Kidney glomerular epithelial cell (primary cell): ENCODE data around the gene RPL19.

Source experiments
- DNase-seq: peaks from one replicate; lab custom pipeline; 2025; lab: John Stamatoyannopoulos, UW

Gene RPL19

GRCh38 chr17:39173080-39173479 lies 27.0 kb upstream of the RPL19 start:
- DNase-seq, result no peak

GRCh38 chr17:39173526-39174274 lies 26.4 kb upstream of the RPL19 start:
- DNase-seq, result no peak

- no peak for DNase-seq
These were observed 25.0 kb upstream of the RPL19 start for GRCh38 chr17:39174920-39175694.

- no peak for DNase-seq
These were observed 24.4 kb upstream of the RPL19 start for GRCh38 chr17:39175695-39176093.

- no peak for DNase-seq
These were observed 22.8 kb upstream of the RPL19 start for GRCh38 chr17:39177256-39177655.

- DNase-seq, result no peak
These were observed 21.5 kb upstream of the RPL19 start for GRCh38 chr17:39178536-39178935.

GRCh38 chr17:39181303-39181702 lies 18.8 kb upstream of the RPL19 start:
- no peak for DNase-seq

- no peak for DNase-seq
These were observed 17.0 kb upstream of the RPL19 start for GRCh38 chr17:39183045-39183444.

GRCh38 chr17:39183720-39184119 lies 16.4 kb upstream of the RPL19 start:
- no peak for DNase-seq

- no peak for DNase-seq
These were observed 13.5 kb upstream of the RPL19 start for GRCh38 chr17:39186481-39187002.

GRCh38 chr17:39187152-39187830 lies 12.8 kb upstream of the RPL19 start:
- no peak for DNase-seq

- no peak for DNase-seq
These were observed 8.2 kb upstream of the RPL19 start for GRCh38 chr17:39191750-39192510.

GRCh38 chr17:39192901-39193300 lies 7.2 kb upstream of the RPL19 start:
- DNase-seq, result no peak

- no peak for DNase-seq
These were observed 6.7 kb upstream of the RPL19 start for GRCh38 chr17:39193346-39193745.

- DNase-seq, result no peak
These were observed 5.7 kb upstream of the RPL19 start for GRCh38 chr17:39194089-39194984.

GRCh38 chr17:39194985-39195524 lies 5.0 kb upstream of the RPL19 start:
- no peak for DNase-seq

- DNase-seq, result no peak
These were observed 4.4 kb upstream of the RPL19 start for GRCh38 chr17:39195568-39196160.

- no peak for DNase-seq
These were observed 3.8 kb upstream of the RPL19 start for GRCh38 chr17:39196241-39196807.

- DNase-seq, result no peak
These were observed 3.2 kb upstream of the RPL19 start for GRCh38 chr17:39196808-39197291.
